ENCODE data around the gene CDC42BPB.

The CDC42BPB gene

DNA sequence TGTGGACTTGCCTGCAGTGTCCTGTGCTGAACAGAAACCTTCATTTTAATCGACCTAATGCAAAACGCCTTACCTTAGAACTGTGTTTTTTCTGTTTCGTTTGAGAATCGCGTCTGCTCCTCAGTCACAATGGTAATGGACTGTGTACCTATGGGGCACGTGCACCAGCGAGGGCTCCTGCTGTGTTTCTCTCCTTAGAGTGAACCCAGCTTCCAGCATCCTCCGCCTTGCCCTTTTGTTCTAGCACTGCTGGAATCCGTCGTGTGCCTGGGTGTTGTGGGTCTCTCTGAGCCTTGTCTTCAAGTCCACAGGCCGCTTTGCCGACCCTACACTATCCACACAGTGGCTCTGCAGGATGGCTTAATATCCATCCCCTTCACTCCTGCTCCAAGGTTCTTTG is 131.2 kb downstream of the CDC42BPB start:
- Histone ChIP-seq H3K9me3 (ENCODE audit: insufficient read depth, low read length) (no peaks in the 10 kb centered on the region), H3K4me2 (ENCODE audit: low read length) (no peak overlapping the region), H3K79me2 (ENCODE audit: low read length) (no peaks in the 10 kb centered on the region), H3K27me3 (ENCODE audit: low read depth, low read length) (no peaks in the 10 kb centered on the region), H4K20me1 (ENCODE audit: insufficient read depth, low read length) (no peaks in the 10 kb centered on the region), H3K4me3 (ENCODE audit: low read length) (no peak overlapping the region), H3K27ac (ENCODE audit: low read length) (no peak overlapping the region), H3K4me1 (ENCODE audit: low read length) (0 out of 2 replicates have a peak, but pooled peaks cover 6% of the 10 kb centered on the region), H3K9ac (ENCODE audit: low read length) (no peak overlapping the region), H3K36me3 (replicated peaks; ENCODE audit: low read depth, low read length) (peaks cover under 1% of the 10 kb centered on the region), H2AFZ (ENCODE audit: low read depth, low read length) (no peak overlapping the region)
- TF ChIP-seq CTCF (IDR thresholded peaks at IDR 0.05; ENCODE audit: low read depth, low read length) = no peak
- TF ChIP-seq EZH2phosphoT487 (IDR thresholded peaks at IDR 0.05; ENCODE audit: low read depth) = no peak

DNA sequence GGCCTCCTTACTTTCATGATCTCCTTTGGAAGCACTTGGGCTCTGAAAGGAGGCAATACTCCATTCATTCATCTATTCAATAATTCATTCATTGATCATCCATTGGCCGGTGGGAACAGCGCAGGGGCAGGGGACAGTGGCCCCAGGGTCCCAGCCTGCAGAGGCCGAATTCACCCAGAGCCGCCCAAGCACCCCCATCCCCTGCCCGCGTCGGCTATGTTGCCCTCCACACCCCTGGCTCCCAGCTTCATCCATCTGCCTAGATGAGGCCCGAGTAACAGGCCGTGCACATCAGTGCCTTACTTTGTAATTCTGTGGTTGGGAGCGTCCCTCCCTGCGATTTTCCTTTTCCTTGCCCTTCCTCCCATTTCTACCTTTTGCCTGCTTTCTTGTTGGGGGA is 131.7 kb downstream of the CDC42BPB start:
- Histone ChIP-seq H3K4me2 (ENCODE audit: low read length) (no peak overlapping the region), H3K36me3 (replicated peaks; ENCODE audit: low read depth, low read length) (peaks cover 5% of the 10 kb centered on the region), H3K9me3 (ENCODE audit: insufficient read depth, low read length) (no peaks in the 10 kb centered on the region), H2AFZ (ENCODE audit: low read depth, low read length) (no peak overlapping the region), H3K4me3 (ENCODE audit: low read length) (no peak overlapping the region), H4K20me1 (ENCODE audit: insufficient read depth, low read length) (no peaks in the 10 kb centered on the region), H3K27me3 (ENCODE audit: low read depth, low read length) (no peaks in the 10 kb centered on the region), H3K27ac (ENCODE audit: low read length) (no peak overlapping the region), H3K79me2 (ENCODE audit: low read length) (no peaks in the 10 kb centered on the region), H3K4me1 (ENCODE audit: low read length) (0 out of 2 replicates have a peak, but pooled peaks cover 6% of the 10 kb centered on the region), H3K9ac (ENCODE audit: low read length) (no peak overlapping the region)
- TF ChIP-seq CTCF (IDR thresholded peaks at IDR 0.05; ENCODE audit: low read depth, low read length) = no peak
- no peak for TF ChIP-seq EZH2phosphoT487 (IDR thresholded peaks at IDR 0.05; ENCODE audit: low read depth)

DNA sequence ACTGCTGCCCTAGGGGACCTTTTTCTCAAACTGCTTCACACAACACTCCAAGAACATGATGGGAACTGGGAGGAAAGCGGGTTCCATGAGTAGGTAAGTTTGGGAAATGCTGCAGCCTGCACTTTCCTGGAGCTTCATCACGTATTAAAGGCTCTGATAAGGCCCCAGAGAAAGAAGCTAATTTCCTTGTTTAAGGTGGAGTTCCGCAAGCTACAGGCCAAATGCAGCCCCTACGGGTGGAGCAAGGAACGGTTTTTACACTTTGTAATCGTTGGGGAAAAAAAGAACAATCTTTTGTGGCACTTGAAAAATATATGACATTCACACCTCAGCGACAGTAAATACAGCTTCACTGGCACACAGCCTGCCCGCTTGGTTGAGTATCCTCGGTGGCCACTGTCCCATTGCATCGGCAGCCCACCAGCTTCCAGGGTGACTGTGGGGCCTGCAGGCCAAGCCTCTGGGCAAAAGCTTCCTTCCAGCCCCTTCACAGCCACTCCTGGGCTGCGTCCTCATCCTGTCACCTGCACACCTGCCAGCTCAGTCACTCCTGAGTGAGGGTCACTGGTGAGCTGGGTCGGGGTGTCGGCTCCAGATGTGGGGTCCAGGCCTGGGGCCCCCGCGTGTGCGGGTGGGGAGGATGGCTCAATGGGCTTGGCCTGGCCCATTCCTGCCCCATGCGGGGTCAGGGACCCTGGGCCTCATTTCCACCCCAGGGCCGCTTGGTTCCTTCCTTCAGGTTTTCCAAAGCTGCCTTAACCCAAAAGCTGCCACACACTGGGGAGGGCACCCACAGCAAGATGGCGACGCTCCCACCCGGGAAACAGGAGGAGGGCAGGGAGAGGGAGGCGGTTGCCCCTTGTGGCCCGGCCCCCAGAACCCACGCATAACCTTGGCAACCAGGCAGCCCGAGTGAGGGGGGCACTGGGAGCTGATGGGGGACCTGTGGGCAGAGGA is 132.4 kb downstream of the CDC42BPB start:
- H3K79me2 ChIP-seq (ENCODE audit: low read length) = no peaks in the 10 kb centered on the region
- H2AFZ ChIP-seq (ENCODE audit: low read depth, low read length) = no peak overlapping the region
- H3K27me3 ChIP-seq (ENCODE audit: low read depth, low read length) = no peaks in the 10 kb centered on the region
- H3K9me3 ChIP-seq (ENCODE audit: insufficient read depth, low read length) = no peaks in the 10 kb centered on the region
- H3K4me3 ChIP-seq (ENCODE audit: low read length) = no peak overlapping the region
- 0 out of 2 replicates have a peak, but pooled peaks cover 6% of the 10 kb centered on the region for H3K4me1 ChIP-seq (ENCODE audit: low read length)
- no peak overlapping the region for H3K27ac ChIP-seq (ENCODE audit: low read length)
- no peaks in the 10 kb centered on the region for H4K20me1 ChIP-seq (ENCODE audit: insufficient read depth, low read length)
- H3K9ac ChIP-seq (ENCODE audit: low read length) = no peak overlapping the region
- TF ChIP-seq EZH2phosphoT487 (IDR thresholded peaks at IDR 0.05; ENCODE audit: low read depth) = no peak
- no peak for TF ChIP-seq CTCF (IDR thresholded peaks at IDR 0.05; ENCODE audit: low read depth, low read length)
- H3K36me3 ChIP-seq (replicated peaks; ENCODE audit: low read depth, low read length) = peaks cover 12% of the 10 kb centered on the region
- no peak overlapping the region for H3K4me2 ChIP-seq (ENCODE audit: low read length)

GRCh38 chr14:102923925-102924486 is 133.3 kb downstream of the CDC42BPB start:
- Histone ChIP-seq H3K27me3 (ENCODE audit: low read depth, low read length) (no peaks in the 10 kb centered on the region), H3K9ac (ENCODE audit: low read length) (no peak overlapping the region), H3K9me3 (ENCODE audit: insufficient read depth, low read length) (no peaks in the 10 kb centered on the region), H4K20me1 (ENCODE audit: insufficient read depth, low read length) (no peaks in the 10 kb centered on the region), H3K4me1 (ENCODE audit: low read length) (0 out of 2 replicates have a peak, but pooled peaks cover 6% of the 10 kb centered on the region), H3K4me3 (ENCODE audit: low read length) (no peak overlapping the region), H2AFZ (ENCODE audit: low read depth, low read length) (no peak overlapping the region), H3K79me2 (ENCODE audit: low read length) (no peaks in the 10 kb centered on the region), H3K4me2 (ENCODE audit: low read length) (no peak overlapping the region), H3K36me3 (replicated peaks; ENCODE audit: low read depth, low read length) (peaks cover 12% of the 10 kb centered on the region), H3K27ac (ENCODE audit: low read length) (no peak overlapping the region)
- TF ChIP-seq CTCF (IDR thresholded peaks at IDR 0.05; ENCODE audit: low read depth, low read length) (no peak), EZH2phosphoT487 (IDR thresholded peaks at IDR 0.05; ENCODE audit: low read depth) (no peak)

Measured in OCI-LY3 (cell line).